ENCODE measurements around the gene ZNF438.

ZNF438 gene

DNA sequence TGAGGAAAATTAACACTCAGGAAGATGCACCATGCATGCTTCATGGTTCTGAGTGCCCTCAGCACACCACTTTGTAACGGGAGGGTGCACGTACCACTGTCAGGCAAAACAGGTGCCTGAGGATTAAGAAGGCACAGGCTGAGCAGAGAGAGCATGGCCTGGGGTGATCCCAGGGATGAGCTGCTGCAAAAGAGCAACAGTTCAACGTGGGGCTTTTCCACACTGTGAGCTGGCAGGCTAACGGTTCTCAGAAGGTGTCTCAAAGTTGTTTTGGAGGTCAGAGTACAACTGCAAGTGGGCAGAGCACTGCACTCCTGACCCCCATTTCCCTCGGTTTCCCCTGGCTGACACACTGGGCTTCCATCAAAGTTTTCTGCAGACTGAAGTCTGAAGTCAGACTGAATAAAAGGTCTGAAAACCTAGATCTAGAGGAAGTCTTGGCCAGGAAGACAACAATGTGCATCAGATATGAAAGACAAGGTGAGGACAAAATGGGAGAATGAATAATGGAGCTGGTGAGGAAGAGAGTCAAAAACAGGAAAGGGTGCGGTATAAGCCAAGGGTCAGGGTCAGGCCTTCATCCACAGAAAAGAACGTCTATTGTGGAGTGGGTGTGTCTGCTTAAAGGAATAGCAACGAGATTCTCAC is 20.5 kb downstream of the ZNF438 start:
- FAIRE-seq, result no peak

DNA sequence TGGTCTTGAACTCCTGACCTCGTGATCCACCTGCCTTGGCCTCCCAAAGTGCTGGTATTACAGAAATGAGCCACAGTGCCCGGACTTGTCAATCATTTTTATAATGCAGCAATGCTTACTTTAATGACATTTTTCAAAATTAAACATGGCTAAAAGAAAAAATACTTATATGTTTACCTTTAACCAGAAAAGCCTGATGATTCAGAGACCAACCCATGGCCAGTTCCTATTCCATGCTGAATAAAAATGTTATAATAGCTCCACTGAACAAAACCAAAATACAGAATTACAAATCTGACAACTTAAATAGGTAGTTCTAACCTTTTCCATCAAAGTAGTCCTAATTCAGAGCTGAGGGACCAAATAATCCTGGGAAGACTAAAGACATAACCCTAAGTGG is 21.6 kb downstream of the ZNF438 start:
- no peak for FAIRE-seq

GRCh38 chr10:31005895-31006294 is 25.8 kb downstream of the ZNF438 start:
- no peak for FAIRE-seq

DNA sequence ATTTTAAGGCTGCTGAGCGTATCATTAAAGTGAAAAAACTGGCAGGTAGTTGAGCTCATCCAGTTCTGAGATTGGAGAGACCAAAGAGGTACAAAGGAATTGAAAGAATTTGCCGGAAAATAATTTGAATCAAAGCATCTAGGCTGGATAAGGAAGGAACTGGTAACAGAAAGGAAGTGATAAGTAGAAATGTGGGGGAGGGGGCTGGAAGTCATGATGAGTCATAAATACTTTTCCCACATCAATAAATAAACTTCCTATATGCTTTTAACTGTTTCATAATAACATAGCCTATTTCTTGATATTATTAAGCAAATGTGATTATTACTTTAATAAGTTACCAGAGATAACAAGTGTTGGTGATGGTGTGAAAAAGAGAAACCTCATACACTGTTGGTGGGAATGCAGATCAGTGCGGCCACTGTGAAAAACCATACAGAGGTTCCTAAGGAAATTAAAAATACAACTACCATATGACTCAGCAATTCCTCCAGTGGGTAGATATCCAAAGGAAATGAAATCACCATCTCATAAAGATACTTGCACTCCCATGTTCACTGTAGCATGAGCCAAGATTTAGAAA is 27.0 kb downstream of the ZNF438 start:
- FAIRE-seq, result no peak

DNA sequence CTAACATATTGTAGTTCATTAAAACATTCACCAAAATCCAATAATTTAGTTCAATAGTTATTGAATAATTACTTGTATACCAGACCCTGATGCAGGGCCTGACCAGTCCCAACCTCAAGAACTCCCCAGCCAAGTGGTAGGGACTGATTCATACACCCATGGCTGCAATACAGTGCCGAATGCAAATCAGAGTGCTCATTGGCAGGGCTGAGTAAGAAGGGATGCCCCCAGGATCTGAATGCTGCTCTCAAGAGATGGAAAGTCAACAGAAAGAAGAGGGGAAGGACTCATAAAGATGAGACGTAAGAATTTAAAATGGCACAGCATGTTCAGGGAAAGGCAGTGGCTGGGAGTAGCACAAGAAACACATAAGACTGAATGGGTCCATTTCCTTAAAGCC is 29.9 kb downstream of the ZNF438 start:
- no peak for FAIRE-seq

GRCh38 chr10:31000867-31001266 is 30.8 kb downstream of the ZNF438 start:
- FAIRE-seq, result no peak

DNA sequence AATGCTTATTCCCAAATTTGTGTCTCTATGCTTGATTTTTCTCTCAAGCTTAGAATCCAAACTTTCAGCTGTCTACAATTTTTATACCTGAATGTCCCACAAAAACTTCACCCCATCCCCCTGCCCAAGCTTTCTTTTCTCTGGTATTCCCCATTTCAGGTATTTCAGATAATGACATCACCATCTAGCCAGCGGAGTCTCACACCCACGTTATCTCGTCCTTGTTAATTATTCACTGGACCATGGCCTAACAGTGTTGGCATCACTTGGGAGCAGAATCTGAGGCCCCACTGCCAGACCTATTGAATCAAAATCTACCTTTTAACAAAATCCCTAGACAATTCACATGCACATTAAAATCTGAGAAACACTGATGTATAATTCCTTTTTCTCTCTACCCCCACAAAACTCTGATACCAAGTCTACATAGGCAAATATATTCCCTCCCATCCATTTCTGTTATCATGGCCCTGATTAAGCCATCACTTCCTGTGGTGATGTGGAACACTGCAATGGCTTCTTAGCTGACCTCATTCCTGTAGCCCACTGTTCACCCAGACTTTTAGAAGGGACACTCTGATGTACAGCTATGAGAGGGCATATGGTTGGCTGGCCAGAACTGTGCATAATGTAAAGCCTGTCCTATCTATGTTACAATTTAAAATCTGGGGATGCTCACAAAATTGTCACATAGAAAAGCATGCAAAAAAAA is 31.4 kb downstream of the ZNF438 start:
- FAIRE-seq, result no peak

- FAIRE-seq, result no peak
Observed at GRCh38 chr10:30999070-30999712, 32.5 kb downstream of the ZNF438 start.

DNA sequence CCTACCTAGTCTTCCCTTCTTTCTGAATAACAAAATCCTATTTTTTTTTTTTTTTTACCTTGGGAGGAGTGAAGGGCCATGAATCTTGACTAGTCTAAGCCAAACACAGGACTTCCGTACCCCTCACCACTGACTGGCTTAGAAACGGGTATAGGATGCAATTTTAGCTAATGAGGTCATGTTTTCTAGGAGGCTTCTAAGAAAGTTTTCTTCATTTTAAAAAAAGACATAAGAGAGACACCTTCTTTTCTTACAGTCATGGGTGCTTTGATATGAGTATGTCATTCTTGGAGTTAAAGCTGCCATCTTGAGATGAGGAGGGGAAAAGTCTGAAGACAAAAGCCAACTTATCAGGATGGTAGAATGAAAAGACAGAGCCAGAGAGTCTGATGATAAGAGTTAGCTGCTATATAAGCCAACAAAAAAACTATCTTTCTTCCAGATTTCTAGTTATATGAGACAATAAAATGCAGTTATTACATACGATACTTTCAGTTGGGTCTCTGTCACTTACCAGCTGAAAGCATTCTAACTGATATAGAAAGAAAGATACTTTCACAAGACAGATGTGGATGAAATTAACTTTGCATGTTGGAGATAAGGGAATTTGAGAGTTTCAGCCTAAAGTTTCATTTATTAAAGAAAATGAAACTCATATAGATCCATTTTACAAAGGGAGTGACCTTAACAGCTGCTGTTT is 34.0 kb downstream of the ZNF438 start:
- FAIRE-seq, result no peak

GRCh38 chr10:30996481-30997005 is 35.1 kb downstream of the ZNF438 start:
- no peak for FAIRE-seq

DNA sequence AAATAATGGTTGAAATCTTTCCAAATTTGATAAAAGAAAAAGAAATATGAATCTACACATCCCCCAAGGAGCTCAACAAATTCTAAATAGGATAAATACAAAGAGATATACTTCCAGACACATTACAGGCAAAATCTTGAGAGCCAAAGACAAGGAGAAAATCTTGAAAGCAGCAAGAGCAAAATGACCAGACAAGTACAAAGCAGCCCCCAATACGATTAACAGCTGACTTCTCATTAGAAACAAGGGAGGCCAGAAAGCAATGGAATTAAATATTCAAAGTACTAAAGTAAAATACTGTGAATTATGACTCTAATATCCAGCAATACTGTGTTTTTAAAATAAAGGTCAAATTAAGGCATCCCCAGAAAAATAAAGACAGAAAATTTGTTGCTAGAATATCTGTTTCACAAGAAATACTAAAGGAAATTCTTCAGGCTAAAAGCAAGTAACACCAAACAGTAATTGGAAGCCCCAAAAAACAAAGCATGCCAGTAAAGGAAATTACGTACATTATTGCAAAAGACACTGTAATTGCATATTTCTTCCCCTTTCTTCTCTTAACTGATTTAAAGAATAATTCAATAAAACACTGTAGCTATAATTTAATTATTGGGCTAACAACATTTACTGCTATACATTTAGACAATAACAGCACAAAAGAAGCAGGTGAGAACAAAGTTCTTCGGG is 36.4 kb downstream of the ZNF438 start:
- FAIRE-seq, result no peak

DNA sequence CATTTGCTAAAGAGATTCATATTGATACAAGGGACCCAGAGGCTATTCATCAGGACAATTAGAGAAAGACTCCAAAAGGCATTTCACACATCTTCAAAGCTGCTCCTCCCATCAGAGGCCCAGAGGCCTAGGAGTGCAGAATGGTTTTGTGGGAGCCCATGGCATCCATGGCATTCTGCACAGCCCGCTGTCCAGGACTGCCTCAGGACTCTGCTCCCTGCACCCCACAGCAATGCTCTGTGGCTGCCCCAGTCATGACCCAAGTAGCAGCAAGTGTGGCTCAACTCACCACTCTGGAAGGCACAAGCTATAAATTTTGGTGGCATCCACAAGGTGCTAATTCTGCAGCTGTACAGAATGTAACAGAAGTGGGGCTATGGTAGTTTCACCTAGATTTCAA is 38.5 kb downstream of the ZNF438 start:
- no peak for FAIRE-seq

- FAIRE-seq, result no peak
Observed at GRCh38 chr10:30992681-30993080, 39.0 kb downstream of the ZNF438 start.

DNA sequence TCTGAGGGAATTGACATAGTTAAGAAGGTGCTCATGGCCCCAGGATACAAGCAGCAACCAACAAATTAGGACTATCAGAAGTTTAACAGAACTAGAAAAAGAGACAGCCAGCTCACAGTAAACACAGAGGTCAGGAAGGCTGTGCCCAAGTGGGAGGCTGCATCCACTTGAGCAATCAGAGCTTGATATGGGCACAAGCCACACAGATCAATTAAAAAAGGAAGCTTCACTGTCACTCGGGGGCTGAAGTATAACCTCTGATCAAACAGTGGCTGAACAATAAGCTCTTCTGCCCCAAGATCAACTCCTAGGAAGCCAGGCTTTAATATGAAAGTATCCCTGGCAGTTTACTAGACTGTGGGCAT is 40.0 kb downstream of the ZNF438 start:
- no peak for FAIRE-seq

DNA sequence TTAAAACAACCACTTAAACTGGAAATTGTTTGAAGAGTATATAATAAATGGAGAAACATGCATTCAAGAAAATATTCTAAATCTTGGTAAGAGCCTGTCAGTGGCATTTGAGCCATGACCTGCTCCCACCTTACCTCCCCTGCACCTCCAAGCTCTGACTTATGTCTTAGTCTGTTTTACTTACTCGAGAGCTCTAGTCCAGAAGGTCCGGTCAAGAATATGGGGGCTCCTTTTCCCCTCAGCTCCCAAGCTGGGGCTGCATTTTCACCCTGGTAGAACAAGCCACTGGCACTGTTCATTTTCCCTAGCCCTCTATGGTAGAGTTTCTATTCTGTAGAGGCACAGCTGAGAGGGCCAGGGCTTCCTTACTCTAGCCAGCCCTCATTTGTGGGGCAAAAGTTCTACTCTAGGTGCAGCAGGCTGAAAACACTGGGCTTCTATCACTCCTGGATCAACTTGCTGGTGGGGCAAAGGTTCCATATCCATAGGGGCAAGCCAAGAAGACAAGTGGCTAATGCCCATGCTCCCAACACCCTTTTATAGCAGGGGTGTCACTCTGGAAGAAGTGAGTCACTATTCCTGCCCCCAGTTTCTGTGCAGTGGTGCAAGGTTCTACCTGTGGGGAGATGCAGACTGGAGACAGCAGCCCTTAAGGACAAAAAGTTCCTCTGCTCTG is 40.6 kb downstream of the ZNF438 start:
- FAIRE-seq, result no peak

DNA sequence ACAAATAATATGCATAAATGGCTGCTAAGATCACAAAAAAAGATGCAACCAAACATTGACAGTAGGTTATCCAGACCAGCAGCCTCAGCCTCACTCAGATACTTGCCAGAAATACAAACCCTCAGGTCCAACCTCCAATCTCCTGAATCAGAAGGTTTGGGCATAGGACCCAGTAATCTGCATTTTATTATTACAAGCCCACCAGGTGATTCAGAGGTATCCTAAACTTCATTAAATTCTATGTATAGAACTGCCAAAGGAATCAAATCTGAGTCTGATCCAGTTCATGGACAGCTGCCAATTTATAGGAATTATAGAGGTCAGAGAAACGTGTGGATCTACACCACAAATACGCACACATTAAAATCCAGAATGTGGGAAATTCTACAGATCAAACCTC is 41.3 kb downstream of the ZNF438 start:
- FAIRE-seq, result no peak

DNA sequence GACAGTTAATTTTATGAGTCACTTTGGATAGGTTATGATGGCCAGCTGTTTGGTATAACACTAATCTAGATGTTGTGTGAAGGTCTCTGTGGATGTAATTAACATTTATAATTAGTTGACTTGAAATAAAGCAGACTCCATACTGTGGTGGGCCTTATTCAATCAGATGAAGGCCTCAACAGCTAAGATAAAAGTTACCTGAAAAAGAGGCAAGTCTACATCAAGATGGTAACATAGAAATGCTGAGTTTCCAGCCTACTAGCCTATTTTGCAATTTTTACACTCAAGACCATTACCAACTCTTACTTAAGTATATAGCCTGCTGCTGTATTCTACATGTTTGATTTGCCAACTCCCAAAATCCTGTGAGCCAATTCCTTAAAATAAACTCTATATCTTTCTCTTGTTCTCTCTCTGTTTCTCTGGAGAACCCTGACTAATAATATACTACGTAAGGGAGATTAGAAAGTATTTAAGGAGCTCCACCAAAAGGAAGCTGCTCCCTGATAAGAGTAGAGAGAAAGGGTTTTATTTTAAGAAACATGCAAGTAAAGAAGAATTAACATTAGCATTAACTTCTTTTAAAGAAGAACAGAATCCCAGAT is 42.7 kb downstream of the ZNF438 start:
- FAIRE-seq, result no peak

- no peak for FAIRE-seq
Observed at GRCh38 chr10:30987463-30987862, 44.2 kb downstream of the ZNF438 start.

DNA sequence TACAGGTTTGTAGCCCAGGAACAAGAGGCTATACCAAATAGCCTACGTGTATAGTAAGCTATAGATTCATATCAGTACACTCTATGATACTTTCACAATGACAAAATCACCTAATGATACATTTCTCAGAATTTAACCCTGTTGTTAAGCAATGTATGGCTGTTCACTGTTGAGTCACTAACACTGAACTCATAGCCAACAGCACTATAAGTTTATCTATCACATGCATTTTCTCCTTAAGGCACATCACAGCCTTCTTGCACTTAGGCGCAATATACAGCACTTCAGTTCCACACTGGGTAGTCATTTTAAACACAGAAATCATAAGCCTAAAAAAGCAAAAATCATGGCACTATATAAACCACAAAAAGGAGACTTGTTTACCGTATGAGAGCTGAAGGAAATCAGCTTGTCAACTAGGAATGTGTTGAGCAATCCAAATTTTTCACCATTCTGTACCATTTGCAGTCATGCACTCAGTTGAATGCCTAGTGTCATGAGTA is 45.6 kb downstream of the ZNF438 start:
- FAIRE-seq, result no peak

DNA sequence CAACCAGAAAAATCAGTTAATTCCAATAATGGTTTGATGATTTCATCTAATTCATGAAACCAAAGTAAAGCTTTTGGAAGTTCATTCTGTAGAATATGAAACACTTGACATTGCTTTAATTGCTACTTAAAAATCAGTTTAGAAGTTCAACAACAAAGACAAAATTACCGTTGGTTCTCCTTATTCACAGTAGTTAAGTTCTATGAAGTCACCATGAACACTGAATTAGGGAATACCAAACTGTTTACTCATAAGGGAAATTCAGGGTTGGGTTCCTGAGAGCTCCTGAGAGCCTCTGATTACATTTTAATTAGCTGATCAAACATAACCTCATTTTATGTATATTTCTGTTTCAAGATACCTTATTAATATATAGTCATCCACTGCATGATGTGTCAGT is 46.2 kb downstream of the ZNF438 start:
- FAIRE-seq, result no peak

All from TTC549 (cell line).